GM18507 (cell line): ENCODE measurements around the gene VWC2.

Source experiments
- DNase-seq: peaks from one replicate; pipeline ENCODE4 v3.0.0; 2011; ENCODE audit warnings: low read depth; ENCODE audit not compliant: insufficient read length; ENCODE audit errors: extremely low spot score
- FAIRE-seq: peaks from 2 replicates; lab custom pipeline; 2011; peaks lifted over from hg19 to GRCh38; lab: Jason Lieb, UNC

VWC2 gene

GRCh38 chr7:49780953-49781352 is 7.5 kb downstream of the VWC2 start:
- DNase-seq (no peak), FAIRE-seq (no peak)

GRCh38 chr7:49781996-49782395 is 8.6 kb downstream of the VWC2 start:
- FAIRE-seq (no peak), DNase-seq (no peak)

- FAIRE-seq = no peak
- DNase-seq = no peak
These were observed 10.0 kb downstream of the VWC2 start for GRCh38 chr7:49783446-49783845.

GRCh38 chr7:49787980-49788379 is 14.5 kb downstream of the VWC2 start:
- no peak for DNase-seq
- no peak for FAIRE-seq

GRCh38 chr7:49788455-49789059 is 15.1 kb downstream of the VWC2 start:
- FAIRE-seq (no peak), DNase-seq (no peak)

GRCh38 chr7:49789736-49790135 is 16.3 kb downstream of the VWC2 start:
- DNase-seq (no peak), FAIRE-seq (no peak)

GRCh38 chr7:49790209-49790608 is 16.8 kb downstream of the VWC2 start:
- no peak for FAIRE-seq
- no peak for DNase-seq

- FAIRE-seq = peak; percentile 70
These were observed 17.8 kb downstream of the VWC2 start for GRCh38 chr7:49791088-49791741.

GRCh38 chr7:49797987-49798660 is 24.7 kb downstream of the VWC2 start:
- DNase-seq = no peak
- no peak for FAIRE-seq

More at GRCh38 chr7:49791088-49791741, 17.8 kb downstream of the VWC2 start:
- DNase-seq = no peak

- no peak for DNase-seq
- FAIRE-seq = no peak
These were observed 26.6 kb downstream of the VWC2 start for GRCh38 chr7:49800031-49800430.

GRCh38 chr7:49802600-49802999 is 29.2 kb downstream of the VWC2 start:
- DNase-seq (no peak), FAIRE-seq (no peak)

- no peak for DNase-seq
- FAIRE-seq = no peak
These were observed 30.4 kb downstream of the VWC2 start for GRCh38 chr7:49803812-49804211.

- FAIRE-seq = no peak
- DNase-seq = no peak
These were observed 32.1 kb downstream of the VWC2 start for GRCh38 chr7:49805371-49806007.

- FAIRE-seq (no peak), DNase-seq (no peak)
These were observed 39.1 kb downstream of the VWC2 start for GRCh38 chr7:49812534-49812933.

GRCh38 chr7:49817279-49817678 is 43.8 kb downstream of the VWC2 start:
- no peak for FAIRE-seq
- DNase-seq = no peak

GRCh38 chr7:49821181-49821580 is 47.7 kb downstream of the VWC2 start:
- FAIRE-seq (no peak), DNase-seq (no peak)

GRCh38 chr7:49822856-49823255 is 49.4 kb downstream of the VWC2 start:
- DNase-seq (no peak), FAIRE-seq (no peak)

- no peak for FAIRE-seq
- no peak for DNase-seq
These were observed 50.1 kb downstream of the VWC2 start for GRCh38 chr7:49823566-49823965.

- DNase-seq (no peak), FAIRE-seq (no peak)
These were observed 66.6 kb downstream of the VWC2 start for GRCh38 chr7:49839863-49840645.
